ENCODE measurements around the gene NUMB. TPM values are rescaled to one million over a fixed set of nuclear protein-coding genes. Genes with fewer than 3 reads are reported as not detected.

The NUMB gene
- total RNA-seq, 2 experiments from 2014 or later = 27.9 to 31.5 TPM

- DNase-seq (no peak), ATAC-seq (ENCODE audit: poor library complexity) (no peak)
- no peak overlapping the region for H3K27ac ChIP-seq (ENCODE audit: low read depth in 1 of 2, low read length in 2 of 2)
- no peaks in the 10 kb centered on the region for H3K9me3 Mint-ChIP-seq
- H3K27ac Mint-ChIP-seq = no peak overlapping the region
- peaks cover 72% of the 10 kb centered on the region for H3K27me3 Mint-ChIP-seq
- POLR2A ChIA-PET = interaction anchor here (0.6 kb wide), 1 partner anchor 18 kb away, joined by 3 read pairs; no protein-coding TSS in a partner anchor
- TF ChIP-seq, protein P1, sequence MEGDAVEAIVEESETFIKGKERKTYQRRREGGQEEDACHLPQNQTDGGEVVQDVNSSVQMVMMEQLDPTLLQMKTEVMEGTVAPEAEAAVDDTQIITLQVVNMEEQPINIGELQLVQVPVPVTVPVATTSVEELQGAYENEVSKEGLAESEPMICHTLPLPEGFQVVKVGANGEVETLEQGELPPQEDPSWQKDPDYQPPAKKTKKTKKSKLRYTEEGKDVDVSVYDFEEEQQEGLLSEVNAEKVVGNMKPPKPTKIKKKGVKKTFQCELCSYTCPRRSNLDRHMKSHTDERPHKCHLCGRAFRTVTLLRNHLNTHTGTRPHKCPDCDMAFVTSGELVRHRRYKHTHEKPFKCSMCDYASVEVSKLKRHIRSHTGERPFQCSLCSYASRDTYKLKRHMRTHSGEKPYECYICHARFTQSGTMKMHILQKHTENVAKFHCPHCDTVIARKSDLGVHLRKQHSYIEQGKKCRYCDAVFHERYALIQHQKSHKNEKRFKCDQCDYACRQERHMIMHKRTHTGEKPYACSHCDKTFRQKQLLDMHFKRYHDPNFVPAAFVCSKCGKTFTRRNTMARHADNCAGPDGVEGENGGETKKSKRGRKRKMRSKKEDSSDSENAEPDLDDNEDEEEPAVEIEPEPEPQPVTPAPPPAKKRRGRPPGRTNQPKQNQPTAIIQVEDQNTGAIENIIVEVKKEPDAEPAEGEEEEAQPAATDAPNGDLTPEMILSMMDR (IDR thresholded peaks at IDR 0.05) = no peak
- H3K4me1 Mint-ChIP-seq (ENCODE audit: low read depth) = peaks cover 13% of the 10 kb centered on the region
- peaks cover 32% of the 10 kb centered on the region for H3K4me1 ChIP-seq (ENCODE audit: insufficient read depth, low read length)
- peaks cover 0 to 14% of the 10 kb centered on the region in 2 experiments for H3K9me3 ChIP-seq (ENCODE audit: control insufficient read depth in 1 of 2, insufficient read depth in 1 of 2, low read length in 2 of 2)
- H3K4me3 ChIP-seq (ENCODE audit: low read length) = no peak overlapping the region
- no peaks in the 10 kb centered on the region for H3K36me3 ChIP-seq (ENCODE audit: insufficient read depth, low read length)
- H3K36me3 Mint-ChIP-seq (ENCODE audit: low read depth) = no peaks in the 10 kb centered on the region
- CTCF ChIA-PET = no interaction called here
- peaks cover 49 to 54% of the 10 kb centered on the region in 2 experiments for H3K27me3 ChIP-seq (ENCODE audit: control insufficient read depth in 1 of 2, insufficient read depth in 2 of 2, low read length in 2 of 2)
- no peak overlapping the region for H3K4me3 Mint-ChIP-seq
- intact Hi-C loops (cut with DNase I, micrococcal nuclease) = no loop called here
These were observed 214.6 kb downstream of the NUMB start for GRCh38 chr14:73243748-73244147.

DNA sequence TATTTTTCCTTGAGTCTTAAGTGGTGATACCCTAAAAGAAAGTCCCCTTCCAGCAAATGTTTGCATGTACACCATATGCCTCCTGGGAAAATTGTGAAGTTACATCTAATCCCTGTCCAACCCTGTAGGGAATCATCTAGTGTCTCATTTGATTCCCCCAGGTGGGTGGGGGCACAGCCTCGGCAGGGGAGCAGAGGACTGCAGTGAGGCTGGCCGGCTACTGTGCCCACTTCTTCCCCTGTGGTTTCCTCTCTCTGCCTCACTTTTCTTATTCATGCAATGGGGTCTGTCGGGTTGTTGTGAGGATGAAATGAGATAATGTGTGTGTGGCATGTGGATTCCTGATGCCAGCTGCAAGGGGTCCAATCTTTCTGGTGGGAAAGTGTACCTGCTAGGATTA, 215.0 kb downstream of the NUMB start:
- H3K4me1 Mint-ChIP-seq (ENCODE audit: low read depth) = peaks cover 13% of the 10 kb centered on the region
- Histone ChIP-seq H3K4me3 (ENCODE audit: low read length) (no peak overlapping the region), H3K27me3 (ENCODE audit: control insufficient read depth in 1 of 2, insufficient read depth in 2 of 2, low read length in 2 of 2) (peaks cover 53 to 58% of the 10 kb centered on the region in 2 experiments), H3K9me3 (ENCODE audit: control insufficient read depth in 1 of 2, insufficient read depth in 1 of 2, low read length in 2 of 2) (peaks cover 0 to 17% of the 10 kb centered on the region in 2 experiments), H3K4me1 (ENCODE audit: insufficient read depth, low read length) (peaks cover 33% of the 10 kb centered on the region), H3K36me3 (ENCODE audit: insufficient read depth, low read length) (no peaks in the 10 kb centered on the region), H3K27ac (ENCODE audit: low read depth in 1 of 2, low read length in 2 of 2) (no peak overlapping the region)
- peaks cover 76% of the 10 kb centered on the region for H3K27me3 Mint-ChIP-seq
- DNase-seq (no peak), ATAC-seq (ENCODE audit: poor library complexity) (no peak)
- H3K27ac Mint-ChIP-seq = no peak overlapping the region
- intact Hi-C loops (cut with DNase I, micrococcal nuclease) = no loop called here
- no peaks in the 10 kb centered on the region for H3K9me3 Mint-ChIP-seq
- TF ChIP-seq, protein P1 (IDR thresholded peaks at IDR 0.05) = no peak
- ChIA-PET POLR2A (no interaction called here), CTCF (no interaction called here)
- no peak overlapping the region for H3K4me3 Mint-ChIP-seq
- H3K36me3 Mint-ChIP-seq (ENCODE audit: low read depth) = no peaks in the 10 kb centered on the region

GRCh38 chr14:73242357-73242901, 215.9 kb downstream of the NUMB start:
- CTCF ChIA-PET = no interaction called here
- peaks cover 37% of the 10 kb centered on the region for H3K4me1 ChIP-seq (ENCODE audit: insufficient read depth, low read length)
- no peak overlapping the region for H3K27ac ChIP-seq (ENCODE audit: low read depth in 1 of 2, low read length in 2 of 2)
- H3K4me1 Mint-ChIP-seq (ENCODE audit: low read depth) = peaks cover 11% of the 10 kb centered on the region
- H3K27me3 Mint-ChIP-seq = peaks cover 76% of the 10 kb centered on the region
- no peak for ATAC-seq (ENCODE audit: poor library complexity)
- no peak for DNase-seq
- POLR2A ChIA-PET = interaction anchor here (1.1 kb wide), 1 partner anchor 221 kb away, joined by 3 read pairs; no protein-coding TSS in a partner anchor
- intact Hi-C loops (cut with DNase I, micrococcal nuclease) = no loop called here
- H3K4me3 ChIP-seq (ENCODE audit: low read length) = no peak overlapping the region
- peaks cover 0 to 20% of the 10 kb centered on the region in 2 experiments for H3K9me3 ChIP-seq (ENCODE audit: control insufficient read depth in 1 of 2, insufficient read depth in 1 of 2, low read length in 2 of 2)
- H3K9me3 Mint-ChIP-seq = no peaks in the 10 kb centered on the region
- TF ChIP-seq, protein P1 (IDR thresholded peaks at IDR 0.05) = no peak
- H3K36me3 Mint-ChIP-seq (ENCODE audit: low read depth) = no peaks in the 10 kb centered on the region
- H3K27ac Mint-ChIP-seq = no peak overlapping the region
- no peaks in the 10 kb centered on the region for H3K36me3 ChIP-seq (ENCODE audit: insufficient read depth, low read length)
- no peak overlapping the region for H3K4me3 Mint-ChIP-seq
- peaks cover 55 to 67% of the 10 kb centered on the region in 2 experiments for H3K27me3 ChIP-seq (ENCODE audit: control insufficient read depth in 1 of 2, insufficient read depth in 2 of 2, low read length in 2 of 2)

All from CD4-positive, alpha-beta T cell (primary cell).